H54 (cell line): ENCODE data around the gene RCAN1.

ENCODE experiments used
- DNase-seq: peaks from one replicate; pipeline ENCODE4 v3.0.0; 2011; ENCODE audit warnings: low spot score, mixed read lengths; ENCODE audit not compliant: insufficient read length
- FAIRE-seq: peaks from 3 replicates; lab custom pipeline; 2011; peaks lifted over from hg19 to GRCh38; lab: Jason Lieb, UNC
- POLR2A ChIP-seq: IDR thresholded peaks from 2 replicates; pipeline ENCODE4 v1.6.1; 2011; ENCODE audit warnings: low read depth, mild to moderate bottlenecking, low read length

The RCAN1 gene

GRCh38 chr21:34639250-34639649, 24.3 kb upstream of the RCAN1 start:
- no peak for TF ChIP-seq POLR2A
- DNase-seq, result no peak

DNA sequence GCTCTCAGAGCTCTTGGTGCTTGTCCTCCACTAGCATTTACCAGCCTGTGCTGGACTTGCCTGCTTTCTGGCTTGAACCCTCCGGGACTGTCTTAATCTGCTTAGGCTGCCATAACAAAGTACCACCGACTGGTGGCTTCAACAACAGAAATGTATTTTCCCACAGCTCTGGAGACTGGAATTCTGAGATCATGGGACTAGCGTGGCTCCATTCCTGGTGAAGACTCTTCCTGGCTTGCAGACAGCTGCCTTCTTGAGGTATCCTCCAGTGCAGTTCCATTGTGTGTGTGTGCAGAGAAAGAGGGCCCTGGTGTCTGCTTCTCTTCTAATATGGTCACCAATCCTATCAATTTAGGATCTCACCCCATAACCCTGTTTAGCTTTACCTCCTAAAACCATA, 22.0 kb upstream of the RCAN1 start:
- no peak for FAIRE-seq
- DNase-seq, result no peak
- no peak for TF ChIP-seq POLR2A

More at GRCh38 chr21:34639250-34639649, 24.3 kb upstream of the RCAN1 start:
- FAIRE-seq, result no peak

- DNase-seq, result no peak
- no peak for TF ChIP-seq POLR2A
- FAIRE-seq, result no peak
Observed at GRCh38 chr21:34635307-34635706, 20.4 kb upstream of the RCAN1 start.

- DNase-seq (no peak), FAIRE-seq (no peak)
- TF ChIP-seq POLR2A, result no peak
Observed at GRCh38 chr21:34632498-34632897, 17.6 kb upstream of the RCAN1 start.

GRCh38 chr21:34630536-34631143, 15.7 kb upstream of the RCAN1 start:
- DNase-seq (peak; percentile 47), FAIRE-seq (peak; percentile 30)
- no peak for TF ChIP-seq POLR2A

GRCh38 chr21:34626131-34626530, 11.2 kb upstream of the RCAN1 start:
- FAIRE-seq (no peak), DNase-seq (no peak)
- no peak for TF ChIP-seq POLR2A

GRCh38 chr21:34625030-34625593, 10.2 kb upstream of the RCAN1 start:
- FAIRE-seq (no peak), DNase-seq (no peak)
- TF ChIP-seq POLR2A, result no peak

- FAIRE-seq (no peak), DNase-seq (no peak)
- TF ChIP-seq POLR2A, result no peak
Observed at GRCh38 chr21:34623516-34623915, 8.6 kb upstream of the RCAN1 start.

DNA sequence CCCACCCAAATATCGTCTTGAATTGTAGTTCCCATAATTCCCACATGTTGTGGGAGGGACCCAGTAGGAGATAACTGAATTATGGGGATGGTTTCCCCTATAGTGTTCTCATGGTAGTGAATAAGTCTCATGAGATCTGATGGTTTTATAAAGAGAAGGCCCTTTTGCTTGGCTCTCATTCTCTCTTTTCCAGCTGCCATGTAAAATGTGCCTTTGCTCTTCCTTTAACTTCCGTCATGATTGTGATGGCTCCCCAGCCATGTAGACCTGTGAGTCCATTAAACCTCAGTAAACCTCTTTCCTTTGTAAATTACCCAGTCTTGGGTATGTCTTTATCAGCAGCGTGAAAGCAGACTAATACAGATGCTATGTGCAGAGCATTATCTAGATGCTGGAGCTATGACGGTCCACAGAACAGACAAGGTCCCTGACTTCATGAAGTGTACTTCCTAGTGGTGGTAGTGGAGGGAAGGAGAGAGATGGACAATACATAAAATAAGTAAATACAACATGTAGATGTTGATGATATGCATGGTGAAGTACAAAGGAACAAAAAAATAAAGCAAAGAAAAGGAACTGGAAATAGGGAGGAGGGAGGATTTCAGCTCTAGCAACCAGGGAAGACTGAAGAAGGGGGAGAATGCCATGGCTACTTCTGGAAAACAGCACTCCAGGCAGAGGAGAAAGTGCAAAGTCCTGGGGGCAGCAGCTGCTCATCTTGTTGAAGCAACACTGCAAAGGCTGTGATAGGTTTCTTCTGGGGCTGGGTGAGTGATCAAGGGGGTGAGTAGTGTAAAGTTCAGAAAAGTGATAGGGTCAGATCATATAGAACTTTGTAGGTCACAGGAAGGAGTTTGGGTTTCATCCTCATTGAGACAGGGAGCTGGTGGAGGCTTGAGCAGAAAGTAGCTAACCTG, 6.8 kb upstream of the RCAN1 start:
- FAIRE-seq (no peak), DNase-seq (no peak)
- TF ChIP-seq POLR2A, result no peak

DNA sequence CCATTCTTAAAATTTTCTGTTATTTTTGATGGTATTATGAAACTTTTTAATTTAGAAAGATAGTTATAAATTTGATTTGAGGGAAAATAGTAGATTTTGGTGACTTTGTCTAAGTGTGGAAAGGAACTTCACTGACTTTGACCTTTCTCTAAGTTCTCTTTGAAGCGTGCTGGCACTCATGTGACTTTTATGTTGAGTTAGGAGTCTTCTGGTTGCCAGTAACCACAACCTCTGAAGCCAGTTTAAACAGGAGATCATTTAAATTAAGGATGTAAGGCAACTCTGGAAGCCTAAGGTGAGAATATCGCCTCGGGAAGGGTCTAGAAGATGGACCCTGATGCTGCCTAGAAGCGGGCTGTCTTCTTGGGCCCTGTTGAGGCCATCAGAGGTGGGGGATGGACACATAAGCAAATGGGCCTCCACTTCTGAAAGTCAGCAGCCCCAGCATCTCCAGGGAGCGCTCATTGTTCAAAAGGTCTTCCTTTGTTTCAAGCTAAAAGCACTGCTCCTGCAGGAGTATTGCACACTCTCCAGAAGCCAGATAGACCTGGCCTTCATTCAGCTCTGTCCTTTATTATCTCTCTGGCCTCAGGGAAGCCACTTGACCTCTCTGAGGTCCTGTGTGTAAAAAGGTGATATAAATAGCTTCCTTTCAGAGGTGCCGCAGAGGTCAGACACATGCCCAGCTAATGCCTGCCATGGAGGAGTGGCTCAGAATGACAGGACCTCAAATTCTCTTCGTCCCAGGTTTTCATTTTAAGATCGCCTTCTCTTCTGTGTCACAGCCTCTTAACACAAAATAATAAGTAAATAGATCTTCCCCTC, 5.1 kb upstream of the RCAN1 start:
- TF ChIP-seq POLR2A, result no peak
- DNase-seq (no peak), FAIRE-seq (no peak)

DNA sequence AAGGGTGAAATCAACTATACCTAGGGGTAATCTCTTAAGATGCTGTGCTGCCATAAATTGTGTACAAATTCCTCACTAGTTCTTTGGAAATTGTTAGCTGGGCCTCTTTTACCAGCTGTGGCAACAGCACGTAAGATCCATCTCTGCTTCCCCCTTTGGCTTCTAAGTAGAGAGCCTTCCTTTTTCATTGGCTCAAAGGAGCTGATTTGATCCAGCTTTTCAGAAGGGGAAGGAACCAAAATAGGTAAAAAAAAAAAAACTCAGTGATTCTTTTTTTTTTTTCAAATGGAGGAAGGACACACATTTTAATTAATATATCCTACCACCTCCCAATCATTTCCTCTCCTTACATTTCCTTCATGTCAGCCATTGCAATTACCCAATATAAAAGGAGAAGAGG, 4.0 kb upstream of the RCAN1 start:
- FAIRE-seq (no peak), DNase-seq (no peak)
- TF ChIP-seq POLR2A, result no peak

DNA sequence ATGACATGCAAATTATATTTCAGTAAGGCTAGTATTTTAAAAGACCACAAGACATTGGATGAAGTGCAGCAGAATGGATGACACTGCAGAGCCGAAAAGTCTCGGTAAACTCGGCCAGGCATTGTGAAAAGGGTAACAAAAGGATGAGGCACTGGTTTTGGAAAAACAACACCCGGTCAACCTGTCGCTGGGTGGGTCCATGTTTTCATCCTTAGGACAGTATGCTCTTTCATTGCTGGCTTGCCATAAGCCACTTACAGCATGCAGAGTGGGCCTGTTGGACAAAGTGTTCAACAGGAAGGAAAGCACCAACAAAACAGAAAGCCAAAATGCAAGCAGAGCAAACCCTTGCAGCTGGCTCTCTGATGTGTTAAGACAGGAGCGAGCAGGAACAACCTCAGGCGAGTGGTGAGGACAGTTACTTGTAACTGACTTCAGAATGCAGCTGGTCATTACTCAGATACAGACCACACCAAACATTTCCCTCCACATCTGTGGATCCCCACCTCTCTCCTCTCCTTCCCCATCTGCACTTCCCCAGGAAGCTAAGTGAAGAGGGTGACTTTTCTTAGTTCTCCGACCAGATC, 2.9 kb upstream of the RCAN1 start:
- no peak for FAIRE-seq

GRCh38 chr21:34615487-34615814, 538 bp upstream of the RCAN1 start:
- FAIRE-seq (no peak), DNase-seq (no peak)
- no peak for TF ChIP-seq POLR2A

More for the DNA sequence above, 2.9 kb upstream of the RCAN1 start:
- no peak for DNase-seq
- TF ChIP-seq POLR2A, result no peak
